Fibroblast of the aortic adventitia (primary cell): ENCODE data around the gene SLC25A4. TPM values are rescaled to one million over a fixed set of nuclear protein-coding genes. Genes with fewer than 3 reads are reported as not detected.
"Not testable (repeated sequence)": the region's sequence is repeated elsewhere in the genome, so short reads cannot be mapped to it uniquely, and the experiment has no call there.

Experiments
- DNase-seq: peaks from one replicate; pipeline ENCODE4 v3.0.0-alpha.2; 2010; ENCODE audit warnings: low read depth
- H3K4me3 ChIP-seq: 2 replicates; pipeline ENCODE4 v1.5.1; 2011; ENCODE audit warnings: low read depth, mild to moderate bottlenecking, control low read depth, low read length, moderate library complexity
- total RNA-seq: library from RNA; depleted of rRNA; stranded (reverse); fragments of >200 nt; gene quantifications from 2 replicates; pipeline ENCODE4 v1.2.3, GENCODE V29; 2012; ENCODE audit warnings: low replicate concordance
- TF ChIP-seq, protein P1 (sequence below): IDR thresholded peaks from 2 replicates; pipeline ENCODE4 v1.5.1; 2011; ENCODE audit warnings: mild to moderate bottlenecking, low read length, control low read depth, inconsistent platforms; ENCODE audit not compliant: insufficient read depth

The SLC25A4 gene
- total RNA-seq, 1 donor, result 10.8 TPM

- H3K4me3 ChIP-seq, result no peak overlapping the region
- TF ChIP-seq, protein P1, sequence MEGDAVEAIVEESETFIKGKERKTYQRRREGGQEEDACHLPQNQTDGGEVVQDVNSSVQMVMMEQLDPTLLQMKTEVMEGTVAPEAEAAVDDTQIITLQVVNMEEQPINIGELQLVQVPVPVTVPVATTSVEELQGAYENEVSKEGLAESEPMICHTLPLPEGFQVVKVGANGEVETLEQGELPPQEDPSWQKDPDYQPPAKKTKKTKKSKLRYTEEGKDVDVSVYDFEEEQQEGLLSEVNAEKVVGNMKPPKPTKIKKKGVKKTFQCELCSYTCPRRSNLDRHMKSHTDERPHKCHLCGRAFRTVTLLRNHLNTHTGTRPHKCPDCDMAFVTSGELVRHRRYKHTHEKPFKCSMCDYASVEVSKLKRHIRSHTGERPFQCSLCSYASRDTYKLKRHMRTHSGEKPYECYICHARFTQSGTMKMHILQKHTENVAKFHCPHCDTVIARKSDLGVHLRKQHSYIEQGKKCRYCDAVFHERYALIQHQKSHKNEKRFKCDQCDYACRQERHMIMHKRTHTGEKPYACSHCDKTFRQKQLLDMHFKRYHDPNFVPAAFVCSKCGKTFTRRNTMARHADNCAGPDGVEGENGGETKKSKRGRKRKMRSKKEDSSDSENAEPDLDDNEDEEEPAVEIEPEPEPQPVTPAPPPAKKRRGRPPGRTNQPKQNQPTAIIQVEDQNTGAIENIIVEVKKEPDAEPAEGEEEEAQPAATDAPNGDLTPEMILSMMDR, result no peak
- no peak for DNase-seq
These were observed 47.3 kb downstream of the SLC25A4 start for GRCh38 chr4:185190306-185190856.

- TF ChIP-seq, protein P1, result no peak
- DNase-seq, result no peak
- no peak overlapping the region for H3K4me3 ChIP-seq
These were observed 49.0 kb downstream of the SLC25A4 start for GRCh38 chr4:185192059-185192458.

- TF ChIP-seq, protein P1, result no peak
- DNase-seq, result no peak
These were observed 52.1 kb downstream of the SLC25A4 start for GRCh38 chr4:185194924-185195888.

DNA sequence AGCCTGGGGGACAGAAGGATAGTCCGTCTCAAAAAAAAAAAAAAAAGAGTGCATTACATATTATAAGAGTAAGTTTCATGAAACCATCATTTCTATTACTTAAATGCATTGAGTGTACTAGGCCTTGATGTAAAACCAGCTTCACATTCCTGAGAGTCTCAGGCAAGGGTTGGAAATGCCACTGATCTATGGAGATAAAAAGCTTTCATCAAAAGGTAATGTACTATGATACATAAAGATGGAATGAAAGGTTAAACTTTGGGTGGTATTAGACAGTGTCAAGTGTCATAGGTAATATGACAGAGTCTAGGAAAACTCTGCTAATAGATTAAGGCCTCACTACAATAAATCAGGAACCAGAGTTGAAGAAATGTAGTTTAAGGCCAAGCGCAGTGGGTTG lies 53.4 kb downstream of the SLC25A4 start:
- TF ChIP-seq, protein P1, result no peak

More at GRCh38 chr4:185194924-185195888, 52.1 kb downstream of the SLC25A4 start:
- H3K4me3 ChIP-seq, result no peak overlapping the region

DNA sequence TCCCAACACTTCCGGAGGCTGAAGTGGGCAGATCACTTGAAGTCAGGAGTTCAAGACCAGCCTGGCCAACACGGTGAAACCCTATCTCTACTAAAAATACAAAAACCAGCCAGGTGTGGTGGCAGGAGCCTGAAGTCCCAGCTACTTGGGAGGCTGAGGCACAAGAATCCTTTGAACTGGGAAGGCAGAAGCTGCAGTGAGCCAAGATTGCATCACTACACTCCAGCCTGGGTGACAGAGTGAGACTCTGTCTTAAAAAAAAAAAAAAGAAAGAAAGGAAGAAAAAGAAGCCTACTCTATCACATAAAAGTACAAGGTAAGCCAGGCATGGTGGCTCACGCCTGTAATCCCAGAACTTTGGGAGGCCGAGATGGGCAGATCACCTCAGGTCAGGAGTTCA lies 55.1 kb downstream of the SLC25A4 start:
- not testable (repeated sequence) for DNase-seq, H3K4me3 ChIP-seq

More for the DNA sequence above, 53.4 kb downstream of the SLC25A4 start:
- no peak overlapping the region for H3K4me3 ChIP-seq
- DNase-seq, result no peak

Other genes with a start within 250 kb of the SLC25A4 start
- not detected in 2 replicates for gene HELT, start 124.8 kb upstream of the SLC25A4 start, total RNA-seq
- 34.7 and 74.3 TPM in 2 replicates for gene CFAP97, start 60.7 kb downstream of the SLC25A4 start, total RNA-seq
- 27.5 and 102 TPM in 2 replicates for gene SNX25, start 66.3 kb downstream of the SLC25A4 start, total RNA-seq